ENCODE data around the gene LRMDA.
"Not testable (repeated sequence)": the region's sequence is repeated elsewhere in the genome, so short reads cannot be mapped to it uniquely, and the experiment has no call there.

LRMDA gene

DNA sequence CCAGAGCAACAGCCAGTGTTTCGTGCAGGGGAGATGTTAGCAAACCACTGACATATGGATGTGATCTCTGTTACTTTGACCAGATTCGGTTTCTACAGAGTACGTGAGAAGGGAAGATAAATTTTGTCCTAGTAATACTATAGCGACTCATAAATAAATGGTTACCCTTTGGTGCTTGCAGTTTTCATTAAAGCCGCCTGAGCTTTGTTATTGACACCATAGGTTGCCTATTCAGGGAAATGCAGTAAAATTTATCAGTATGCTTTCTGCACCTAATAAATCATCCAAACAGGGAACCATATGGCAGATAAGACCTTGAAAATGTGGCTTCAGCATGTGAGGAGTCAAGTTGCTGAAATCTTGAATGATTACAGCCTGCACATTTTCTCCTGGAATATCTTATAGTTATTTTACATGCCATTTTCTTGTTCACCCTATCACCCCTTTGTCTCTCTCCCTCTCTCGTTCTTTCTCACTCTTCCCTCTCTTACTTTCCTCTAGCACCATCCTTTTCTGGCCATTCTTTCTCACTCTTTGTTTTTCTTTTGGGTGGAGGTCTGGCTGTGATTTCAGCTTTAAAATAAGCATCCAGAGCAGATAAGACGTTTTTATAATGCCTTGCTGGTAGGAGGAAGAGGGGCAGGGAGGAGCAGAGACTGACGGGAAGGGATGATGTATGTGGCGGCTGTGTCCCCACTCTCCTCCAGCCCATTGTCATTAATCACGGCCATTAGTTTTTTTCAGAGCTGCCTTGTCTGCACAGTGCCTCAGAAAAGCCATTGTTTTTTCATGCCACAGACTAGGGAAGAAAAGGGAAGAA, 182.5 kb downstream of the LRMDA start:
- DNase-seq (ENCODE audit: low read depth), result no peak

DNA sequence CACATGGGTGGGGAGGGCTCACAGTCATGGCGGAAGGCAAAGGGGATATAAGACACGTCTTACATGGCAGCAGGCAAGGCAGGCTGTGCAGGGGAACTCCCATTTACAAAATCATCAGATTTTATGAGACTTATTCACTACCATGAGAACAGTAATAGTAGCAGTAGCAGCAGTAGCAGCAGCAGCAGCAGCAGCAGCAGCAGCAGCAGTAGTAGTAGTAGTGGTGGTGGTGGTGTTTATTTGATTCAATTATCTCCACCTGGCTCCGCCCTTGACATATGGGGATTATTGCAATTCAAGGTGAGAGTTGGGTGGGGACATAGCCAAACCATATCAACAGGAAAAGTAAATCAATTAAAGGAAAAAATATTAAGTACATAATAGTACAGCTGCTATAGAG, 184.7 kb downstream of the LRMDA start:
- no peak for DNase-seq (ENCODE audit: low read depth)

DNA sequence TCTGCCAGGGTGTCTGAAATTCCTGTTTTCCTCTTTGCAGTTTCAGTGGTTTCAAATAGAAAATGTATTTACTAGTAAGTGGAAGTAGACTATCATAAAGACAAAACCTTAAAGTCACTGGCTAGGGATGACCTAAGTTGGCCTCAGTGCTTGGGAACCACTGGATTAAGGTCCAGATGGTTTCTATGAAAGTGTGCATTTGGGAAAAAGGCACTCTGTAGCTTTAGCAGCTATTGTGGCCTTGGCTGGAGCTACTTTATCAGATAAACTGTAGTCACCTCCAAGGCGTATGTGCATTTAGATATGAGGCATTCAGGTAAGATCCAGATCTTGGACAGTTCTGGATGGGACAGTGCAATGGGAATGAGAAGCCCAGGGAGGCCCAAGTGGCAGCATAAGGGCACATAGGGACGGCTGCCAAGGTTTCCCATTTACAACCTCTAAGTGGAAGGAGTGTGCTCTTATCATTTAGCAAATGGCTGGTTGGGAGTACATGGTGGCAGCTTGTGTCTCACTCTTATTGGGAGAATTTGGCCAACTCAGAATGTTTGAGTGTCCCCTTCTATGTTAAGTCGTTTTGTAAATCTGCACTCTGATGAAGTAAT, 185.6 kb downstream of the LRMDA start:
- DNase-seq (ENCODE audit: low read depth), result no peak

DNA sequence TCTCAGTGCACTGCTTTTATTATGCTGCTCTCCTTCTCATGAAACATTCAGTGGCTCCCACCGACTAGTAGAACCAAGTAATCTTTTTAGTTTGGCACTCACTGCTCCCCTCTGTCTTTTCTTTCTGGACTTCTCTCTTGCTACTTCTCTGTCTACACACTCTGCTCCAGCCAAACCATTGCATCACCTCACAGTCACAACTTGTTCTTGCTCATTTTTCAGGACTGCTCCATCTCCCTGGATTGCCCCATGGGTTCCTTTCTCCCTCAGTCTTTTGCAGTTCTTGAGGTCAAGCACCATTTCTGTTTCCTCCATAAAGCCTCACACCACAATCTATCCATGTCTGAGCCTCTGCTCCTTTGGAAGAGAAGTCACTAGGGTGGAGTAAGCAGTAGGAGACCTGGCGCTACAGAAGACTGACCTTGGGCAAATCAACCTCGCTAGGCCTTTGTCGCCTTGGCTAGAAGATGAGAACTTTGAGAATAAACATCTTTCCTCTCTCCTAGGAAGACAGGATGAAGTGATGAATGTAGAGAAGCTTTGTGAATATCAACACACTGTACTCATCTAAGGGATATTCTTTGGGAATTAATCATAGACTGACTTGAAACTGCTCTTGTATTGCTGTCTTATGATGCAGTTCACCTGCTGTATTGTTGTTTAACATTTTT, 186.2 kb downstream of the LRMDA start:
- DNase-seq (ENCODE audit: low read depth), result no peak

DNA sequence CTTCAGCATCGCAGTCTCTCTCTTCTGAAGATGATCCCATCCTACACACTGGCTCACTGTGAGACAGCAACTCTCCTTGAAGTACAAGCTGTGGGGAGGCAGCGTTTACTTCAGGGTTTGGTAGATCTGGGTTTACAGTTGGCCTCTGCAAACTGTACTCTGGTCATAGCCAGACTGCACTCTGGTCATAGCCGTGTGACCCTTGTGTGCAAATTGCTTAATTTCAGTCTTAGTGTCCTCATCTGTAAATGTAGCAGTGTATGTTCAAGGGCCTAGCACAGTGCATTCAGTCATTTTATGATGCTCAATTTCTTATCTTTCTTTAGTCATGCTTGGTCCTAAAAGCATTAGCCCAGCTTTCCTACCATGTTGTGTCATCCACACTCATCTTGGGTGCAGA, 188.2 kb downstream of the LRMDA start:
- no peak for DNase-seq (ENCODE audit: low read depth)

DNA sequence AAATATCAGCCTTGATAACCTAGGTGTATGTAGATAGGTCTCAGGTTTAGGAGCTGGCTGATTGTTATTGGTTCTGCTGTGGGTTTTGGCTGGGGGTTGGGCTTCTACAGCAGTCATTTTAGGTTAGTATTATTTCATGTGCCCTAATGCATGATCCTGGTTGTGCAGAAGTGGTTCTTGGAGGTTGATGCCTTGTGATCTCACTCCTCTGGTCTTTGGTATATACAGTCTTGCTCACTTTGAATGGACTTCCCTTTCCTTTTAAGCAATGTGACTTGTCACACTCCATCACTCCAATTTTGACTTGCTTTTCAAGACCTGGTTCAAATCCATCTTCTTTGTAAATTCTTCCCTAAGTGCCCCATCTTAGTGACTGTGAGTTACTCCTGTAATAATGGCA, 188.9 kb downstream of the LRMDA start:
- no peak for DNase-seq (ENCODE audit: low read depth)

DNA sequence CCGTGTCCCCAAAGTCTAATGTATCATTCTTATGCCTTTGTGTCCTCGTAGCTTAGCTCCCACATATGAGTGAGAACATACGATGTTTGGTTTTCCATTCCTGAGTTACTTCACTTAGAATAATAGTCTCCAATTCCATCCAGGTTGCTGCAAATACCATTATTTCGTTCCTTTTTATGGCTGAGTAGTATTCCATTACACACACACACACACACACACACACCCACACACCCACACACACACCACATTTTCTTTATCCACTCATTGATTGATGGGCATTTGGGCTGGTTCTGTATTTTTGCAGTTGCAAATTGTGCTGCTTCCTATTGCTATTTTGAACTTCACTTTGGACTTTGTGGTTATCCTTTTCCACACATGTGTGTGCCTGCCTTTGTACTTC, 189.6 kb downstream of the LRMDA start:
- DNase-seq (ENCODE audit: low read depth), result not testable (repeated sequence)

DNA sequence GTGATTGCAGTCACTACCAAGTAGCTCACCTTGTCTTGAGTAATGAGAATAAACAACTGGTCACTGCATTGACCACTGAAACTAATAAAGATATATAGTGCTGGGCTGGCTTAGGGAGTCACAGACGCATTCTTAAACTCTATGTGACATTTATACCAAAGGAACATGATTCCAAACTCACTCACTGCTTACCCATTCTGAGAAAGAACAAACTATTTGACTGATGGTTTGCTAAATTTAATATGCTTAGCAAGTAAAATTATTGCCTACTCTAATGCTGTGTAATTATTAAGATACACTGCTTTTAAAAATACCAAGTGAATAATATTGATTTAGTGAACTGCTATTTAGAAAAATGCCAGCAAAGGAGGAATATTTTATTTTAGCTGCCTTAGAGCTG, 191.1 kb downstream of the LRMDA start:
- DNase-seq (ENCODE audit: low read depth), result no peak

DNA sequence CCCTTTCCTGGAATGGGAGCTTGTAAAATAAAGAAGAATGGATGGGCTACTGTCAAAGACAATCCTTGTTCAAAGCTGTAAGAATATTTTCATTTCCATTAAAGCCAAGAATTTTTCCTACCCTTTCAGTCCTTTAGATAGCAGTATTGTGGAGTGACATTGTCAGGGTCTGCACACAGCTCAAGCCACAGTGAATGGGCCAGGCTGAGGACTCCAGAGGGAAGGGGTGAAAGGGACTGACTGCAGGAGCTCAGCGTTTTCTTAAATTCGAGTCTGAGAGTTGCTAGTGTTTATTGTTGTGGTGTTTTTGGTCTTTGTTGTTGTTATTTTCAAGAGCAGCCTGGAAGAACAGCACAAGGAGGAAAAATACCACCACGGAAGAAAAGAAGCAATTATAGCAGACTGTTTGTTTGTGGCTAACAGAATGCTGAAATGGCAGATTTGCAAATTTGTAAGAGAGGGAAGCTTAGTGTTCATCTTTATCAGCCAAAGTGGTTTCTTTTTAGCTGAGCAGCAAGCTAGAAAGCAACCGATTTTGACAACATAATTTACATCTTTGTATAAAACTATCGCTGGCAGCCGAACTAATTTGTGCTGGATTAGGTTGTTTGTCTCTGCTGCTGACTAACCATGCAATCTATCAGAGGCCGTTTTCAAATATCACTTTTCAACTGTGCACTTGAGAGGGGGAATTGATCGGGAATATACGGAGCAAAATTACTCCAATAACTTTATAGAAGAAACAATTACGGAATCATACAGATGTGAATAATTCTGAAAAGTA, 192.1 kb downstream of the LRMDA start:
- no peak for DNase-seq (ENCODE audit: low read depth)

DNA sequence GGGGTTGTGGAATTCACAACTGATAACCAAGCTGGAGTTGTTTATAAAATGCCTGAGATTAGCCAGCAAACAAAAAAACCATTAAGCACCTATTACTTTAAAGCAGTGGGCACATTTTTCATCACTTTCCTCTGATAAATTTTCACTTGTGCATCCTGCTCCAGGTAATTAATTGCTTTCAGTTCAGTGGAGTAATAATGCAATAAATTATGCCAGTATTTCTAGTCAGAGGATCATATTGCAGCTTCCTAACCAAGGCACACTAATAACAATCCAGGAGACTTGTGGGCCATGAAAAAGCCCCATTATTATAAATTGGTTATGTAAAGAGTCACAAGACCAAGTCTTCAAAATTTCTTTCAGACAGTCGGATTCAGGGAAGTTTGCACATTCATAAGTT, 193.2 kb downstream of the LRMDA start:
- no peak for DNase-seq (ENCODE audit: low read depth)

DNA sequence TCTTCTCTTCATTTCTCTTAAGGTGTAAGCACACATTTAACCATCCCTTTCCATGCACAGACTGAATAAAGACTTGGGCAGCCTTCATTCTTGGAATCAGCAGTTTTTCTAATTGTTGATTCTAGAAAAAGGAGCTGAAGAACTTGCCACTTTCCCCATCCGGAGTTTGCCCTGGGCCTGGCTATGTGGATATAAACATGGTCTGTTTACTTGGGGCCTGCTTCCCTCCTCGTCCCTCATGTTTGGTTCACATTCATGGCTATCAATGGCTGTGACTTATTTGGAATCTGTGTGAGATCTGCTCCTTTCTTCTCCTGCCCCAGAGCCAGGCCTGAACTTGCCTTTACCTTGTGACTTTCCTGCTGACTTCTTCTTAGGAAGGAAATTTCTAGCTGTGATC, 199.3 kb downstream of the LRMDA start:
- DNase-seq (ENCODE audit: low read depth), result no peak

DNA sequence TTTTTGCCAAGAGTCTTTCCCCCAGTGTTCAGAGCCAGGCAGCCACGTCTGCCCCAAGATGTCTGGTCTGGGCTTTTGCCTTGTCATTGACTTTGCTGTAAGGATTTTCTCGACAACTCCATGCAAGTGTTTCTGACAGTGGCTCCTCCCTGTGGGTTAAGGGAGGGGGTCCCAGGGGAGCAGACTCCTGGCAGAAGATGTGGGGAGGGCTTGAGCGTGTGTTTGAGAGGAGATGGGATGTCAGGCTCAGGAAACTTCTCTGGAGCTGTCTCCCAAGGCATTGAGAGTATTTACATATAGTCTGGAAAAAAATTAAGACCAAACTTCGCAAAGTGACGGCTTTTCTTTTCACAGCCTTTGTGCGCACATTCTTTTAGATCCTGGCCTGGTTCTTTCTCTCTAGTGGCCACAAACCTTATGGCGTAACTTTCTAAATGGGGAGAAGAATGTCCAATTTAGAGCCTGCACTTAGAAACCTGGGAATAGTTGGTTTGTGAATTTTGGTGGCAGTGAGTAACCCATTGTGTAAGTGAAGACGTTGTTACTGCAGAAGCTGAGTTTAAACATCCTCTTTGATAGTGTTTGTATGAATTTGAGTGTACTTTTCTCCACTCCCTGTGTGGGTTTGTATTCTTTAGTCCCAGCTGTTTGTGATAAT, 201.5 kb downstream of the LRMDA start:
- DNase-seq (ENCODE audit: low read depth), result no peak

DNA sequence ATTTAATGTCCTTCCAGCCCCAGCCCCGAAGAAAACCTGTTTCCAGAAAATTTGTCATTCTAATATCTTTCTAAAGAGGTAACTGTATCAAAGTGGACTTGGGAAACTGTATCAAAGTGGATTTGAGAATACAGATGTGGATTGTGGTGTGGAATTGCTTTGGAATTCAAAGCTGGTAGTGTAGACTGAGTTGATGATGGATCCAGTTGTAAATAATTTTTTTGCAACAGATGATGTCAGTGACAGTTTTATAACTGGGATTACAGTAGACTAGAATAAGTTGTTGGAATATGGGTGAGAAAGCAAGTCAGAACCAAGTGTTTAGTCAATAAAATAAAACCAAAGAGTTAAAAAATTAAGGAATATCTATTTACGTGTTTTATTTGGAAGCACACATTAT, 202.1 kb downstream of the LRMDA start:
- no peak for DNase-seq (ENCODE audit: low read depth)

DNA sequence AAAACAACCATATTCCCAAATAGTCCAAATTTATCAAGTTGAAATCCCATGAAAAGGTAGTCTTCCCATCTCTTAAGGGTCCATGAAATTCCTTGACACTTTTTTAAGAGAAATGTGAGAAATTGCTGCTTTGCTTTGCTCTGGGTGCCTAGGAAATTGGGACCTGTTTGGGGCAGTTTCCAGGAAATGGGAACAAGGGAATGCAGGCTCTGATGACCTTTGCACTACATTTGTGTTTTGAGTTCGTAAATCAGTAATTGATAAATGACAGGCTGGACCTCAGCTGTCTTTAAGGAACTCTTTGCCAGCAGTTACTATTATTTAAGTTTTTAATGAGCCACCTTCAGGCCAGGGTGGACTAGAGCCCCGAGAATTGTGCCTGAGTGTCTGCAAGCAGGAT, 203.5 kb downstream of the LRMDA start:
- no peak for DNase-seq (ENCODE audit: low read depth)

DNA sequence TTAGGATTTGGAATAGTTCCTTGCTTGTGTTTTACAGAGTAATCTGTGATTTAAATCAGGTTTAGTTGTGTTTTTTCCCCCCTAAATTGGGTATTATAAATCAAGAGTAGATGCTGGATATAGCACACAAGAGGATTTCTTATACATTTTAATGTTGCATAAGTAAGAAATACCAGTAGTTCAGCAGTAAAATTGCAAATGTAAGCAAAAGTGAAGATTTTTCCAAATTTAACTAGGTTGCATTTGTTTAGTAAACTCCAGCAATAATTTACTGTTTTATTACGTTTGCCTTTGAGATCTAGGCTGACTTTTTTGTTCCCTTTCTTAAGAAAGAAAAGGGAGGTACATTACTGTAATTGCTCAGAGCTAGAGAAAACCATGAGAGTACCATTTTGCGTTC, 207.3 kb downstream of the LRMDA start:
- DNase-seq (ENCODE audit: low read depth), result no peak

DNA sequence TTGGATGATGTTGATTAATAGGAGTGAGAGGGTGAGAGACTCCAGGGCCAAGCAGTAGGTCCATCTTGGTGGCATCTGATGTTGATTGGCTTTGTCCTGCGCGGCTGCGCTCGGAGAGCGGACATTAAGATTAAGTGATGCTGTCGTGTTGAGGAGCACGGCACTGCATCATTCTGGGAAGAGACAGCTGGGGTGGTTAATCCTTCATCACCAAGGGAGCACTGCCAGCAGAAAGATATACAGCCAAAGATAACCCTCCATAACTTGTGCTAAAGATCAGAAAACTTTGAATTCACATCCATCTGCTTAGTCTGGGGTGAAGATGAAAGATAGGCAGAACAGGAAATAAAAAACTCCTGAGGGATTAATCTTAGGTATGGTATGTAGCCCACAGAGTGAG, 208.3 kb downstream of the LRMDA start:
- no peak for DNase-seq (ENCODE audit: low read depth)

DNA sequence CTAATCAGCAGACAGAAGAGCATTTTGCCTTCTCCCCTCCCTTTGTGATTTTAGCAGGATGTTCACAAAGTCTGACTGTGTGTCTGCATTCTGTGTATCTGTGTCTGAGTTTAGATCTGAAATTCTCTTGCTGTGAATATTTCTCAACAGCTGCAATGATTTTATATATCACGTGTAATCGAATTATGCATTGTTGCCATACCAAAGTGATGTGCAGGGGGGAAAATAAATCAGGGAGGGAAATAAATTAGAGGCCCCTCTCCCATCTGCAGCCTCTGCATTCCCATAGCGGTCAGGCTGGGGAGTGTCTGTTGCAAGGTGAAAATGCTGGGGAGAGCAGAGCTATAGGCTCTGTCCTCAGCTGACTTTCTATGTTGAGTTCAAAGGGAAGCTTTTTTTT, 209.0 kb downstream of the LRMDA start:
- DNase-seq (ENCODE audit: low read depth), result no peak

DNA sequence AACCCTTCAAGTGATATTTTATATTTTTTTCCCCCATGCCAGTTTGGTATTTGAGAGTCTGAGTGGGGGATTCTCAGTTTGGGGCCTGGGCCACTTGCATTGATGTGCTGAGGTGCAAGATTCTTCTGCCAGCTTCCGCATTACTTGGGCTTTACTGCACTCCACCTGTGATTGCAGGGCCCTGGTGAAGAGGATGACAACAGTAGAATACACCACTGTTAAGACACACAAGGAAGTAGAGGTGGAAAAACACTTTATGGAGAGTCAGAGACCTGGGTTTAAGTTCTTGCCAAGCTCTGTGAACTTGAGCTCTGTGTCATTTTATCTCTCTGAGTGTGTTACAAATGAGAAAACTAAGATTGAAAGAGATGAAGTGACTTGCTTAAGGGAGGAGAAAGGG, 209.4 kb downstream of the LRMDA start:
- no peak for DNase-seq (ENCODE audit: low read depth)

DNA sequence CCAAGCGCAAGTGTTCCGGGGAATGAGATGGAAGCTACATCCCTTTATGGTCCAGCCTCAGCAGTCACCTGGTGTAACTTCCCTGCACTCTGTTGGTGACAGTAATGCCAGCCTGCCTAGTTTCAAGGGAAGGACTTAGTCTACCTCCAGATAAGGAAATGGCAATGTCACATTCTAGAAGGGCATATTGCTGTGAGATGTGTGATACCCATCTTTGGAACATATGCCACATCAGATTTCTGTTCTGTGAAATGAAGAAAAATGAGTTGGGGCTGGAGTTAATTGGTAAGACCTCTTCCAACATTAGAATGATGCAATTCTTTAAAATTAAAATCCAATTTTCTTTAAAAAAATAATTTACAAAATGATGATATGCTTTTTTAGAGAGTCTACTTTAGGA, 212.0 kb downstream of the LRMDA start:
- no peak for DNase-seq (ENCODE audit: low read depth)

DNA sequence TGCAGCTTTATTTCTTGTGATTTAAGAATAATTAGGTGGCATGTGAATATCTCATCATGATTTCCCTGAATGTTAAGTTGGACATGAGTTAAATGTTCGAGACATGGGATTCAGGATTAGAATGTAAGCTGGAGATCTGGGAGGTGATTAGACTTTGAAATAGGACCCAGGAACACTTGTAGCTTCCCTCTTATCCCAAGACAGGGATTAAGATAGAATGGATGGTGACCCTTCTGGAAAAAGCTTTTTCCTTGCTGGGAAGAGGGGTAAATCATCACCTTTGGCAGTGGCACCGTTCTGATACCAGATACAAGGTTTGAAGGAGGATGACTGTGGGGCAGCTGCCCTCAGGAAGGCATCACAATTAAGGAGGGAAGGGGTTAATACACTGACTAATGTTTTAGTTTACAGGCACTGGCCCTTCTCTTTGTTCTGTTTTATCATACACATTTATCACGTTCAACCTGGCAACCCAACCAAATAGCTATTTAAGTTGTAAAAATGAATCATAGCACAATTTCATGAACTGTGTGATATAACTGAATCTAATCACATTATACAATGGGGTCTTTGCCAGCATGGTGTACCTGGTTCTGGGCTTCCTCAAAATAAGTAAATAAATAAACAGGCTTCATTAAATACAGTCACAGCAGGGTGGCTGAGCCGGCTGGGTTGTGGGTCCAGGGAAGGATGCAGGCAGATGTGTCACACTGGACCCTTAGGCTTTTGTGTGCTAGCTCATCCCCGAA, 212.7 kb downstream of the LRMDA start:
- DNase-seq (ENCODE audit: low read depth), result no peak

DNA sequence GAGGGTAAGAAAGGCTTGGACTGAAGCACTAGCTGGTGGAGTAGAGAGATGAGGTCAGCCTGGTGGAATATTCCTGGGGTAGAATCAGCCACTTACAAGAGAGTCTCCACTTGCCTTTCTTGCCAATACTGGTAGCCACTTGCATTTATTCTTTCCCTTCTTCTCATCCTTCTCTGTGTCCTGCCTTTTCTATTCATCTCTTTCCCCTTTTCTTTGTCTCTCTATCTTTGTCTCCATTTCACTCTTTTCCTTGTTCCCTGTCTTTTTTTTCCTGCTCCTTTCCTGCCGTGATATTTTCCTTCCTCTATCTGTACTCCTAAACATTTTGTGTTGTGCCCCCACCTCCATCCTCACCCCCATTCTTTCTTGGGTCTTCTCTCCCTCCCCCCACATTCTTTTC, 214.3 kb downstream of the LRMDA start:
- DNase-seq (ENCODE audit: low read depth), result no peak

Data from activated T-cell treated with anti-CD3 and anti-CD28 coated beads for 1 hour (primary cell).